ENCODE results near the gene ADAM23. TPM values are rescaled to one million over a fixed set of nuclear protein-coding genes. Genes with fewer than 3 reads are reported as not detected.
A peak's percentile ranks its signal among the peaks of the same experiment; 100 is the strongest.

The ADAM23 gene
- total RNA-seq, 1 experiment from 2014 or later = 6.8 TPM

DNA sequence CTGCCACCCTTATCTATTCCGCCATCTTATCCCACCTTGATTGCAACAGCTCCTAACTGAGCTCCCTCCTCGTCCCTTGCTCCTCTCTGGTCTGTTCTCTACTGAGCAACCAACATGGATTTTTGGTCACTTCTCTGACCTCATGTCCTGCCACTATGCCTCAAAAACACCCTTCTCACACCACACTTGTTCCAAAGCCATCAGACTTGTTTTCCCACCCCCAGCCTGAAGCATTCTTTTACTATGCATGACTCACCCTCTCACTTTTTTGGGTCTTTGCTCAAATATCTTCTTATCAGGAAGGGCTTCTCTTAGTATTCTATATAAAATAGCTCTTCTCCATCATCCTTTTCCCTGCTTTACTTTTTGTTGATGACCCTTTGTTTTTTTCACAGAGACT is 196.3 kb downstream of the ADAM23 start:
- no peak for DNase-seq (ENCODE audit: low read depth)

- no peak for DNase-seq (ENCODE audit: low read depth)
Measured at GRCh38 chr2:206641226-206641625, 197.9 kb downstream of the ADAM23 start.

GRCh38 chr2:206642075-206643025 is 199.0 kb downstream of the ADAM23 start, which contains the start of gene FAM237A:
Gene FAM237A (plus strand): TSS chr2:206642487. CDS start chr2:206644237, 1,750 bp downstream.
- peak; percentile 61 for DNase-seq (ENCODE audit: low read depth)

GRCh38 chr2:206647985-206648384 is 204.7 kb downstream of the ADAM23 start:
- no peak for DNase-seq (ENCODE audit: low read depth)

GRCh38 chr2:206657087-206657486 is 213.8 kb downstream of the ADAM23 start:
- no peak for DNase-seq (ENCODE audit: low read depth)

- no peak for DNase-seq (ENCODE audit: low read depth)
Measured at GRCh38 chr2:206665251-206665650, 221.9 kb downstream of the ADAM23 start.

Other genes with a start within 250 kb of the ADAM23 start
- 11.5 and 12.1 TPM in 2 replicates for gene ZDBF2, start 168.9 kb upstream of the ADAM23 start, total RNA-seq (2014; rRNA removed)
- gene FAM237A, start 199.0 kb downstream of the ADAM23 start, total RNA-seq (2014; rRNA removed) = not detected in 2 replicates